Measurements from ENCODE around the gene IQSEC3. TPM values are rescaled to one million over a fixed set of nuclear protein-coding genes. Genes with fewer than 3 reads are reported as not detected.

Gene IQSEC3
- total RNA-seq, 1 experiment from 2014 or later = not detected

DNA sequence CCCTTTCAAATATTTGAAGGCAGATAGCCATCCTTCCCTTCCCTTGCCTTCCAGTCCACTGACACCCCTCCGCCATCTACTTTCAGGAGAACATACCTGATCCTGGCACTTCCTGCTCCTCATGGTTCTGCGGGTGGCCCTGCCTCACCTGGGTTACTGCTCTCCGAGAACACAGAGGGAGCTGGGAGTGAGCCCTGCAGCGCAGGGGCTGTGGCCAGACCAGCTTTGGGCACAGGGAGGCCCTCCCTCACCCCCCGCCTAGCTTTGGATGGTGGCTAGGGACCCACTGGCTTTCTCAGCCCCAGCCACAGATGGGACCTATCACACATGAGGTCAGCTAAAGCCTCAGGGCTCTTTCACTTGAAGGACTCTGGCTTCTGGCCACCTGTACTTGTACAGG is 12.4 kb downstream of the IQSEC3 start:
- DNase-seq (ENCODE audit: low read depth) = no peak

DNA sequence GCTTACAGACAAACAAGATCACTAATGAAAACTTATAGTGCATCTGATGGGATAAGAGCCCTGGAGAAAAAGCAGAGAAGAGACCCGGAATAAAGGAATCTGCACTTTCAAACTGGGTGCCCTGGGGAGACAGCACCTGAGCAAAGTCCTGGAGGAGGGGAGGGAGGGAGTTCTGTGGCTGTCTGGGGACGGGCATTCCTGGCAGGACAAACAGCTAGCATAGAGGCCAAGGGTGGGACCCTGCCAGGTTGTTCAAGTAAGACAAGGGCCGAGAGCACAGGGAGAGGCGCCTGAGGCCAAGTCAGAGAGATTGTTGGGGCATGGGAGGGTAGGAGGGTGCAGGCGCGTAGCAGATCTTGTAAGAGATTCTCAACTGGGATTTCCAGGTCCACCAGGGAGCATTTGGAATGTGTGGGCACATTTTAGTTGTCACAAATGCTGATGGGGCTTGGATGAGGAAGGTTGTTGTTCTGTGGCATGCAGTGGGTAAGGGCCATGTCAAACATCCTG is 14.2 kb downstream of the IQSEC3 start:
- DNase-seq (ENCODE audit: low read depth) = no peak

- no peak for DNase-seq (ENCODE audit: low read depth)
These were observed 16.2 kb downstream of the IQSEC3 start for GRCh38 chr12:82740-83139.

DNA sequence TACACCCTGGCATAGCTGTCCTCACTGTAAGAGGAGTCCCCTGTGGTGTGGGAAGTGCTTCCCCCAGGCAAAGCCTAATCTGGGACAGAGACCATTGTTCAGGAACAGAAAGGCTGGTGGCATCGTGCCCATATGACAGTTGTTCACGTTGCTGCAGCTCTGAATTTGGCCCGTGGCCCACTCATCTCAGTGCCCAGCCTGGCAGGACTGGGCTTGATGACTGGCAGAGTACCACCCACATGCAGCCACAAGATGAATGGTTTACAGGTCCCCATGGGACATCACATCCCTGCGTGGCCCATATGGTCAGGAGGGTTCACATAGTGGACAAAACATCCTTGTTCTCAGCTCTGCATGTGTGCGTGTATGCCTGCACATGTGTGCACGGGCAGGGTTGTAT is 17.5 kb downstream of the IQSEC3 start:
- DNase-seq (ENCODE audit: low read depth) = no peak

GRCh38 chr12:85191-85666 is 18.7 kb downstream of the IQSEC3 start:
- no peak for DNase-seq (ENCODE audit: low read depth)

DNA sequence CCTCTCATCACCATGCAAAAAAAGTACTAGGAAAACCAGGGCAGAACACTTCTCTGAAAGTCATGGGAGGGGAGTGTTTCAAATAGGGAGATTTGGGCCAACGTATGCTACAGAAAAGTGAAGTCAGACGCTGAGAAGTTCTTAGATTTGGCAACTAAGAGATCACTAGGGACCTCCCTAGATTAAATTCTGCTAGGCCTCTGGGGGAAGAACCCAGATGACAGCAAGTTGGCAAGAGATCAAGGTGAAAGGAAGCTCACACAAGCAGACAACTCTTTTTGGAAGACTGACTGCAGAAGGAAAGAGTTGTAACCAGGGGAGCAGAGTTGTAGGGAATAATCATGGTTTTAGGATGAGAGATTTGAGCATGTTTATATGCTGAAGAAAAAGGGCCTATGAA is 20.7 kb downstream of the IQSEC3 start:
- no peak for DNase-seq (ENCODE audit: low read depth)

DNA sequence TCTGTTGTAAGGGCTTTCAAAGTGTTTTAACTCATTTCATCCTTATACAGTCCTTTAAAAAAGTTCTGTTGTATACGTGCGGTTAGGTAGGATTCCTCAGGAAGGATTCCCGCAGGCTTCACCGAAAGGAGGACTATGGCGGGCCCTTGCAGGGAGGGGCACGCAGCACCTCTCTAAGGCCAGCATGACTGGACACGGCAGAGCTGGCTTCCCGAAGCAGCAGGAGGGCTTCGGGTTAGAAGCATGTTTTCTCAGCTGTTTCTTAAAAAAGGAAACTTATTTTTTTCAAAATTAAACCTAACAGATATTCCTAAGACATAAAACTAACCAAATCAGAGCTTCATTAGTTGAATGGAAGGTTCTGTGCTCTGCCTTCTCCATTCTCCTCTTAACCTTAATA is 21.3 kb downstream of the IQSEC3 start:
- no peak for DNase-seq (ENCODE audit: low read depth)

- no peak for DNase-seq (ENCODE audit: low read depth)
These were observed 23.1 kb downstream of the IQSEC3 start for GRCh38 chr12:89653-90052.

DNA sequence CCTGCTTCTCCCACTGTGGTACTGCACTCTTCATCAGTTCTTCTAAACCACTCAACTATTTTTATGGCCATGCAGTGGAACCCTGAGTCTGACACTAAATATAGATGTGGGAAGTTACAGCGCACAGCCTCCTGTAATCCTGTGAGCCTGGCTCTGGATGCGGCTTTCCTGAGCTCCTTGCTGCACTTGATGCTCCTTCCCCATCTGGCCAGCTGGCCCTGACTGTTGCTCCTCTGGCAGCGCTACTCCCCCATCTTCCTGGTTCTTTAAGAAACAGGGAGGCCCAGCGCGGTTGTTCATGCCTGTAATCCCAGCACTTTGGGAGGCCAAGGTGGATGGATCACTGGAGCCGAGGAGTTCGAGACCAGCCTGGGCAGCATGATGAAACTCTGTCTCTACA is 24.6 kb downstream of the IQSEC3 start:
- DNase-seq (ENCODE audit: low read depth) = no peak

GRCh38 chr12:93266-94005 is 26.9 kb downstream of the IQSEC3 start:
- DNase-seq (ENCODE audit: low read depth) = no peak

- no peak for DNase-seq (ENCODE audit: low read depth)
These were observed 30.0 kb downstream of the IQSEC3 start for GRCh38 chr12:96543-96942.

GRCh38 chr12:98924-99352 is 32.4 kb downstream of the IQSEC3 start:
- DNase-seq (ENCODE audit: low read depth) = no peak

GRCh38 chr12:99605-100004 is 33.0 kb downstream of the IQSEC3 start:
- peak; percentile 17 for DNase-seq (ENCODE audit: low read depth)

DNA sequence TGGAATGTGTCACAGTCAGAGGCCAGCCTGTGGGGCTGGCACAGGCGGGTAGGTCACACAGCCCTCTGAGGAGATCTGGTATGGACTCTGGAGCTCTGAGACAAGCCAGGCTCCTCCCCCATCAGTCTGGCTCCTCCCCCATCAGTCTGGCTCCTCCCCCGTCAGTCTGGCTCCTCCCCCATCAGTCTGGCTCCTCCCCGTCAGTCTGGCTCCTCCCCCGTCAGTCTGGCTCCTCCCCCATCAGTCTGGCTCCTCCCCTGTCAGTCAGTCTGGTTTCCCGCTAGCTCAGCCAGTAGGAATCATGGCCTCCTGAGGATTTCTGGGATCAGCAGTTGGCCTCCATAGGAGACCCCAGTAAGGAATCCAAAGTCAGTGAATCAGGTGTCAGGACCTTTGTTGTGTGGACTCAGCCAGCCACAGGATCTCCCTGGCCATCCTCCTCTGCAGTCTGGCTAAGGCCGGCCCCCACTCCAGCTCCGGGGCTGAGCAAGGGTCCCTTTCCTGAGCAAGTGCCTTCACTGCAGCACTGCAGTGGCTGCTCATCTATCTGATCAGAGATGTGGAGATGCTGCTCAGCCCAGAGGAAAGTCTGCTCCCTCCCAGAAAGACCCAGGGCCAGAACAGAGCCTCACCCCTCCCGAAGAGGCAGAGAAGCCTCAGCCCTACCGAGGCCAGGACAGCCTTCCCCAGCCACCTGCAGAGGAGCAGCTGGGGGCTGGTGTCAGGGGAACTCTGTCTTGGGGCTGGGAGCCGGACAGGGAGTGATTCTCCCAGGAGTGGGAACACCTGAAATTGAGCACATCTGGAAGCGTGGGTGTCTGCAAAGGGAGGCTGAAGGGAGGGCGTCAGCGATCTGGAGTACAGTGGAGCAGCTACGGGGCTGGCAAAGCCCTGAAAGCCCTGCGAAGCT is 35.7 kb downstream of the IQSEC3 start:
- no peak for DNase-seq (ENCODE audit: low read depth)

- DNase-seq (ENCODE audit: low read depth) = no peak
These were observed 36.3 kb downstream of the IQSEC3 start for GRCh38 chr12:102879-103168.

GRCh38 chr12:103169-103981 is 36.8 kb downstream of the IQSEC3 start:
- DNase-seq (ENCODE audit: low read depth) = no peak

DNA sequence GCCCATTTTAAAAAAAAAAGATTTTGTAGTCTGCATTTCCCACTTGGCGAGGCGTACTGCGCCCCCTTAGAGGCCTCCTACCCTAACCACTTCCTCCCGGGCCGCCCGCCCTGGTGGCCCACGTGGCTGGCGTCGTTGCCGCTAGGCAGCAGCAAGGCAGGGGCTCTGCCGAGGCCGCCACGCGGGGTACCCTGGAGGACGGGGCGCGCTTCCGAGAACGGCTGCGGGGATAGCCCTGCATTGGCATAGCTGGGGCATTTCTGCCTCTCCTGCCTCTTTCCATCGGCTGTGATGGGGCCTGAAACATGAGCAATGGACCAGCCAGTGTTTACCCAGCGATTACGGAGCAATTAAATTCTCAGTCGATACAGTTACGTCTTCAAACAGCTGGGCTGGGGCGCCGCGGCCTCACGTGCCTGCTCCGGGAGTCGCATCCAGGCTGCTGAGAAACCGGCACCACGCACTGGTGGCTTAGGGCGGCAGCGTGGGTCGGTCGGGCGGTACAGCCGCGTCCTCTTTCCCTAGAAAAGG is 38.0 kb downstream of the IQSEC3 start:
- DNase-seq (ENCODE audit: low read depth) = no peak

DNA sequence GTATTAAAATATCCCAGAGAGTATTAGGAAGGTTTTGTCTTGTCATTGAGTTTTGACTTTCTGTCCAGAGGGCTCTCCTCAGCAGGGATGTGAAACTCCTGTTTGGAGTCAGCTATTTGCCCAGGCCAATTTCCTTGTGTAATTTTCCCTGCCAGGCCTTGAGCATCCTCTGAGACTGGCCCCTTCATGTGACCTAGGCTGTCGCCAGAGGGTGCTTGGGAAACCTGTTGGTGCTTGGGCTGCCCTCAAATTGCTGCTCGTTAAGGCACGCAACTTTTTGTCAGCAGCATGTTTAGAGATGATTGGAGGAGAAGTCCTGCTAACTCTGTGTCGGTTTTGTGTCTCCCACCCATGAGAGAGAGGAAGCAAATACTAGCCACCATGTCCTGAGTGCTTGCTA is 39.1 kb downstream of the IQSEC3 start:
- DNase-seq (ENCODE audit: low read depth) = no peak

GRCh38 chr12:106118-106591 is 39.6 kb downstream of the IQSEC3 start:
- peak; percentile 11 for DNase-seq (ENCODE audit: low read depth)

GRCh38 chr12:108594-108993 is 42.0 kb downstream of the IQSEC3 start:
- peak; percentile 12 for DNase-seq (ENCODE audit: low read depth)

- DNase-seq (ENCODE audit: low read depth) = no peak
These were observed 42.9 kb downstream of the IQSEC3 start for GRCh38 chr12:109446-109845.

DNA sequence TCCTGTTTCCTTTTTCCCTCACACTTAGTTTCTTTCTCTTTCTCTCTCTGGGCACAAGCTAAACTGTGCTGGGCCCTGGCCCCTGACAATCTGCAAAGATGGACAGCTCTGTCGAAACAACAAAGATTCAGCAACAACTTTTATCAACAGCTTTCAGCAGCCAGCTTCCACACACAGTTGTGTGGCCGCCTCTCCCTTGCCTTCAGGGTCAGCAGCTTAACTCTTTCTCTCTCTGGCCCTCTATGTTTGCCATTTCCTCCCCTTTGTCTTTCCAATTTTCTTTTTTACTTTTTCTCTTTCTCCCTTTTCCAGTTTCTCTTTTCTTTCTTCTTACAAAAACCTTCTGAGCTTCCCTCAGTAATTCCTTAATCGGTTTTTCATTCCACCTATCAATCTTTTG is 43.3 kb downstream of the IQSEC3 start:
- DNase-seq (ENCODE audit: low read depth) = no peak

All from M059J (cell line).